Dermis blood vessel endothelial cell (primary cell): Measurements from ENCODE around the gene BEST1. TPM values are rescaled to one million over a fixed set of nuclear protein-coding genes. Genes with fewer than 3 reads are reported as not detected.
A peak's percentile ranks its signal among the peaks of the same experiment; 100 is the strongest.
"Not testable (repeated sequence)": the region's sequence is repeated elsewhere in the genome, so short reads cannot be mapped to it uniquely, and the experiment has no call there.

Experiments used
- DNase-seq: peaks from one replicate; pipeline ENCODE4 v3.0.0; 2010
- total RNA-seq: library from RNA; depleted of rRNA; stranded (reverse); fragments of >200 nt; gene quantifications from 2 replicates; pipeline ENCODE4 v1.2.3, GENCODE V29; 2014

Gene BEST1
- total RNA-seq, 1 donor from 2014 or later: not detected

- DNase-seq: peak; percentile 67
Measured at GRCh38 chr11:61978703-61979661, 28.8 kb downstream of the BEST1 start.

GRCh38 chr11:61980783-61981541 is 30.8 kb downstream of the BEST1 start:
- DNase-seq: no peak

- DNase-seq: no peak
Measured at GRCh38 chr11:61983419-61983818, 33.3 kb downstream of the BEST1 start.

- no peak for DNase-seq
Measured at GRCh38 chr11:61985869-61986268, 35.7 kb downstream of the BEST1 start.

- no peak for DNase-seq
Measured at GRCh38 chr11:61994981-61995380, 44.8 kb downstream of the BEST1 start.

GRCh38 chr11:61996933-61997332 is 46.8 kb downstream of the BEST1 start:
- DNase-seq: no peak

- no peak for DNase-seq
Measured at GRCh38 chr11:61999141-61999975, 49.2 kb downstream of the BEST1 start.

GRCh38 chr11:62000539-62001446 is 50.6 kb downstream of the BEST1 start:
- no peak for DNase-seq

GRCh38 chr11:62001450-62002191 is 51.5 kb downstream of the BEST1 start:
- no peak for DNase-seq

GRCh38 chr11:62002283-62002682 is 52.1 kb downstream of the BEST1 start:
- not testable (repeated sequence) for DNase-seq

- peak; percentile 80 for DNase-seq
Measured at GRCh38 chr11:62004473-62004872, 54.3 kb downstream of the BEST1 start.

- no peak for DNase-seq
Measured at GRCh38 chr11:62008193-62008592, 58.0 kb downstream of the BEST1 start.

- no peak for DNase-seq
Measured at GRCh38 chr11:62010935-62011528, 60.9 kb downstream of the BEST1 start.

GRCh38 chr11:62011881-62012280 is 61.7 kb downstream of the BEST1 start:
- no peak for DNase-seq

GRCh38 chr11:62012451-62012831 is 62.3 kb downstream of the BEST1 start:
- no peak for DNase-seq

GRCh38 chr11:62012832-62013461 is 62.8 kb downstream of the BEST1 start:
- no peak for DNase-seq
